Measurements from ENCODE around the gene LSM7.

LSM7 gene

GRCh38 chr19:2308114-2308556, 20.3 kb downstream of the LSM7 start, which contains the start of gene LINGO3:
Gene LINGO3 (minus strand): TSS chr19:2308154. CDS start chr19:2291776, 16,378 bp downstream.
- DNase-seq (ENCODE audit: low spot score): no peak
- ChIA-PET CTCF (no interaction called here), POLR2A (ENCODE audit: low non-redundant PET) (no interaction called here)
- no peak within 1 kb of the TSS for H3K27ac ChIP-seq
- no peak for TF ChIP-seq CTCF (conservative IDR thresholded peaks at IDR 0.05; ENCODE audit: low read depth)

GRCh38 chr19:2307518-2308012, 20.8 kb downstream of the LSM7 start:
- ChIA-PET POLR2A (ENCODE audit: low non-redundant PET) (no interaction called here), CTCF (no interaction called here)
- no peak for TF ChIP-seq CTCF (conservative IDR thresholded peaks at IDR 0.05; ENCODE audit: low read depth)
- no peak overlapping the region for H3K27ac ChIP-seq
- DNase-seq (ENCODE audit: low spot score): no peak

GRCh38 chr19:2306971-2307370, 21.4 kb downstream of the LSM7 start:
- DNase-seq (ENCODE audit: low spot score): no peak
- ChIA-PET POLR2A (ENCODE audit: low non-redundant PET) (interaction anchor here (0.7 kb wide), 1 partner anchor 19 kb away, joined by 3 read pairs; no protein-coding TSS in a partner anchor), CTCF (no interaction called here)
- no peak overlapping the region for H3K27ac ChIP-seq
- no peak for TF ChIP-seq CTCF (conservative IDR thresholded peaks at IDR 0.05; ENCODE audit: low read depth)

GRCh38 chr19:2306281-2306806, 22.0 kb downstream of the LSM7 start:
- H3K27ac ChIP-seq: no peak overlapping the region
- ChIA-PET POLR2A (ENCODE audit: low non-redundant PET) (interaction anchor here (0.7 kb wide), 1 partner anchor 19 kb away, joined by 3 read pairs; no protein-coding TSS in a partner anchor), CTCF (no interaction called here)
- TF ChIP-seq CTCF (conservative IDR thresholded peaks at IDR 0.05; ENCODE audit: low read depth): no peak
- DNase-seq (ENCODE audit: low spot score): no peak

GRCh38 chr19:2305452-2306280, 22.7 kb downstream of the LSM7 start:
- no peak for TF ChIP-seq CTCF (conservative IDR thresholded peaks at IDR 0.05; ENCODE audit: low read depth)
- CTCF ChIA-PET: no interaction called here

GRCh38 chr19:2303211-2303798, 25.1 kb downstream of the LSM7 start:
- H3K27ac ChIP-seq: no peak overlapping the region
- ChIA-PET CTCF (no interaction called here), POLR2A (ENCODE audit: low non-redundant PET) (interaction anchor here (0.7 kb wide), 1 partner anchor 129 kb away, joined by 3 read pairs; no protein-coding TSS in a partner anchor)
- TF ChIP-seq CTCF (conservative IDR thresholded peaks at IDR 0.05; ENCODE audit: low read depth): no peak
- no peak for DNase-seq (ENCODE audit: low spot score)

More at GRCh38 chr19:2305452-2306280, 22.7 kb downstream of the LSM7 start:
- no peak for DNase-seq (ENCODE audit: low spot score)
- no peak overlapping the region for H3K27ac ChIP-seq
- POLR2A ChIA-PET (ENCODE audit: low non-redundant PET): no interaction called here
